Liver (tissue), 9 donors: ENCODE measurements around the gene FOXI1. TPM values are rescaled to one million over a fixed set of nuclear protein-coding genes. Genes with fewer than 3 reads are reported as not detected.
A peak's percentile ranks its signal among the peaks of the same experiment; 100 is the strongest.

Experiments used
- DNase-seq: peaks from one replicate; pipeline ENCODE4 v3.0.0-alpha.2; 2017; ENCODE audit warnings: low spot score
- H3K27ac ChIP-seq, 2 donors: one replicate each; pipeline ENCODE4 v1.7.0; 2013; ENCODE audit warnings: inconsistent platforms in 2 of 2, low read length in 2 of 2, control low read depth in 1 of 2, low read depth in 1 of 2, mild to moderate bottlenecking in 1 of 2
- H3K27me3 ChIP-seq, 4 donors: one replicate each; pipeline versions ENCODE4 v1.6.1 to v1.7.0; 2013; ENCODE audit warnings: low read length in 3 of 4, inconsistent platforms in 1 of 4, mild to moderate bottlenecking in 1 of 4, moderate library complexity in 1 of 4; ENCODE audit not compliant: control insufficient read depth in 4 of 4, insufficient read depth in 4 of 4
- H3K36me3 ChIP-seq, 4 donors: one replicate each; pipeline versions ENCODE4 v1.6.1 to v1.7.0; 2013; ENCODE audit warnings: low read length in 3 of 4, mild to moderate bottlenecking in 3 of 4, low read depth in 1 of 4, moderate library complexity in 1 of 4; ENCODE audit not compliant: control insufficient read depth in 4 of 4, insufficient read depth in 3 of 4
- H3K4me1 ChIP-seq, 4 donors: one replicate each; pipeline versions ENCODE4 v1.6.1 to v1.7.0; 2013; ENCODE audit warnings: low read length in 3 of 4, mild to moderate bottlenecking in 3 of 4, moderate library complexity in 1 of 4; ENCODE audit not compliant: control insufficient read depth in 4 of 4, insufficient read depth in 4 of 4
- H3K4me3 ChIP-seq, 3 donors: one replicate each; pipeline versions ENCODE4 v1.6.1 to v1.7.0; 2013; ENCODE audit warnings: low read length in 3 of 3, control low read depth in 1 of 3, low read depth in 1 of 3, mild to moderate bottlenecking in 1 of 3
- H3K9ac ChIP-seq, 2 donors: one replicate each; pipeline ENCODE4 v1.7.0; 2013; ENCODE audit warnings: low read length in 2 of 2, mild to moderate bottlenecking in 2 of 2, moderate library complexity in 2 of 2, control low read depth in 1 of 2, low read depth in 1 of 2
- H3K9me3 ChIP-seq, 4 donors: one replicate each; pipeline versions ENCODE4 v1.6.1 to v1.7.0; 2013; ENCODE audit warnings: low read length in 3 of 4; ENCODE audit not compliant: control insufficient read depth in 4 of 4
- FOXA1 ChIP-seq: IDR thresholded peaks from 2 replicates; pipeline ENCODE4 v1.6.1; 2016; ENCODE audit warnings: antibody characterized with exemption
- GABPA ChIP-seq, 2 donors: IDR thresholded peaks in 1 of 2; conservative IDR thresholded peaks in 1 of 2; 2 replicates each; pipeline ENCODE4 v1.6.1; 2016; ENCODE audit warnings: antibody characterized with exemption in 2 of 2, mild to moderate bottlenecking in 1 of 2, moderate library complexity in 1 of 2
- HNF4G ChIP-seq: IDR thresholded peaks from 2 replicates; pipeline ENCODE4 v1.6.1; 2016; ENCODE audit warnings: antibody characterized with exemption
- JUND ChIP-seq, 2 donors: IDR thresholded peaks; 2 replicates each; pipeline ENCODE4 v1.6.1; 2016; ENCODE audit warnings: antibody characterized with exemption in 2 of 2
- NR2F2 ChIP-seq: IDR thresholded peaks from 2 replicates; pipeline ENCODE4 v1.6.1; 2016; ENCODE audit warnings: antibody characterized with exemption
- RAD21 ChIP-seq, 2 donors: IDR thresholded peaks; 2 replicates each; pipeline ENCODE4 v1.6.1; 2016; ENCODE audit warnings: antibody characterized with exemption in 2 of 2, mild to moderate bottlenecking in 2 of 2
- SP1 ChIP-seq: IDR thresholded peaks from 2 replicates; pipeline ENCODE4 v1.6.1; 2018; ENCODE audit warnings: antibody characterized with exemption, mild to moderate bottlenecking
- YY1 ChIP-seq: IDR thresholded peaks from 2 replicates; pipeline ENCODE4 v1.6.1; 2016; ENCODE audit warnings: antibody characterized with exemption, mild to moderate bottlenecking
- WGBS: extraction: QIAGEN DNeasy Blood & Tissue Kit; methylation state at CpG from one replicate; pipeline ENCODE4 v1.1.7; 2013; 5-methylcytosine and 5-hydroxymethylcytosine counted together
- polyA plus RNA-seq, 2 donors: library from polyadenylated mRNA; stranded (reverse) in 1 of 2; unstranded in 1 of 2; fragments of 200-250 nt in 1 of 2; fragments of >200 nt in 1 of 2; fragmentation: Nextera tagmentation in 1 of 2; extraction: Ambion mirVana in 1 of 2; gene quantifications; one replicate each; pipeline versions ENCODE4 v1.2.1 to v1.2.3, GENCODE V29; 2013 to 2015
- total RNA-seq, 2 donors: library from RNA; depleted of rRNA; stranded (reverse); fragments of >200 nt; gene quantifications; one replicate each; pipeline ENCODE4 v1.2.3, GENCODE V29; 2014
- TF ChIP-seq, protein P1 (sequence below): IDR thresholded peaks from 2 replicates; pipeline ENCODE4 v1.6.1; 2016; ENCODE audit warnings: antibody characterized with exemption
- TF ChIP-seq, protein P2 (sequence below): fragments of 150-350 bp; IDR thresholded peaks from 2 replicates; pipeline ENCODE4 v1.5.1; 2017; ENCODE audit warnings: improper control_type of control experiment, low read depth, low read length; ENCODE audit not compliant: missing input control
- TF ChIP-seq, protein P3 (sequence below): IDR thresholded peaks from 2 replicates; pipeline ENCODE4 v1.6.1; 2016; ENCODE audit warnings: antibody characterized with exemption
- TF ChIP-seq, protein P4 (sequence below): IDR thresholded peaks from 2 replicates; pipeline ENCODE4 v1.6.1; 2016; ENCODE audit warnings: antibody characterized with exemption
- donor health status: healthy.
- donor health status: healthy.
- donor health status: healthy.
- donor health status: healthy.
- donor health status: healthy.

Gene FOXI1
- total and polyA plus RNA-seq, 4 donors, result not detected

GRCh38 chr5:170109059-170110031 is 3.6 kb downstream of the FOXI1 start:
- peak; percentile 16 for DNase-seq
- Histone ChIP-seq H3K36me3 (no peaks in the 10 kb centered on the region), H3K9me3 (no peaks in the 10 kb centered on the region), H3K27ac (no peak overlapping the region), H3K4me3 (no peak overlapping the region), H3K4me1 (no peaks in the 10 kb centered on the region), H3K27me3 (no peaks in the 10 kb centered on the region), H3K9ac (no peak overlapping the region)
- TF ChIP-seq HNF4G, result no peak
- TF ChIP-seq, protein P1, sequence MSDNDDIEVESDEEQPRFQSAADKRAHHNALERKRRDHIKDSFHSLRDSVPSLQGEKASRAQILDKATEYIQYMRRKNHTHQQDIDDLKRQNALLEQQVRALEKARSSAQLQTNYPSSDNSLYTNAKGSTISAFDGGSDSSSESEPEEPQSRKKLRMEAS, result no peak
- no peak for TF ChIP-seq YY1
- no peak for TF ChIP-seq FOXA1
- TF ChIP-seq GABPA (IDR thresholded peaks at IDR 0.05 in 1 of 2, conservative IDR thresholded peaks at IDR 0.05 in 1 of 2), result no peak
- TF ChIP-seq, protein P2, sequence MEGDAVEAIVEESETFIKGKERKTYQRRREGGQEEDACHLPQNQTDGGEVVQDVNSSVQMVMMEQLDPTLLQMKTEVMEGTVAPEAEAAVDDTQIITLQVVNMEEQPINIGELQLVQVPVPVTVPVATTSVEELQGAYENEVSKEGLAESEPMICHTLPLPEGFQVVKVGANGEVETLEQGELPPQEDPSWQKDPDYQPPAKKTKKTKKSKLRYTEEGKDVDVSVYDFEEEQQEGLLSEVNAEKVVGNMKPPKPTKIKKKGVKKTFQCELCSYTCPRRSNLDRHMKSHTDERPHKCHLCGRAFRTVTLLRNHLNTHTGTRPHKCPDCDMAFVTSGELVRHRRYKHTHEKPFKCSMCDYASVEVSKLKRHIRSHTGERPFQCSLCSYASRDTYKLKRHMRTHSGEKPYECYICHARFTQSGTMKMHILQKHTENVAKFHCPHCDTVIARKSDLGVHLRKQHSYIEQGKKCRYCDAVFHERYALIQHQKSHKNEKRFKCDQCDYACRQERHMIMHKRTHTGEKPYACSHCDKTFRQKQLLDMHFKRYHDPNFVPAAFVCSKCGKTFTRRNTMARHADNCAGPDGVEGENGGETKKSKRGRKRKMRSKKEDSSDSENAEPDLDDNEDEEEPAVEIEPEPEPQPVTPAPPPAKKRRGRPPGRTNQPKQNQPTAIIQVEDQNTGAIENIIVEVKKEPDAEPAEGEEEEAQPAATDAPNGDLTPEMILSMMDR, result no peak
- TF ChIP-seq NR2F2, result no peak
- TF ChIP-seq, protein P3, sequence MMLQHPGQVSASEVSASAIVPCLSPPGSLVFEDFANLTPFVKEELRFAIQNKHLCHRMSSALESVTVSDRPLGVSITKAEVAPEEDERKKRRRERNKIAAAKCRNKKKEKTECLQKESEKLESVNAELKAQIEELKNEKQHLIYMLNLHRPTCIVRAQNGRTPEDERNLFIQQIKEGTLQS, result no peak
- TF ChIP-seq SP1, result no peak
- no peak for TF ChIP-seq JUND (IDR thresholded peaks at IDR 0.05)
- TF ChIP-seq, protein P4, sequence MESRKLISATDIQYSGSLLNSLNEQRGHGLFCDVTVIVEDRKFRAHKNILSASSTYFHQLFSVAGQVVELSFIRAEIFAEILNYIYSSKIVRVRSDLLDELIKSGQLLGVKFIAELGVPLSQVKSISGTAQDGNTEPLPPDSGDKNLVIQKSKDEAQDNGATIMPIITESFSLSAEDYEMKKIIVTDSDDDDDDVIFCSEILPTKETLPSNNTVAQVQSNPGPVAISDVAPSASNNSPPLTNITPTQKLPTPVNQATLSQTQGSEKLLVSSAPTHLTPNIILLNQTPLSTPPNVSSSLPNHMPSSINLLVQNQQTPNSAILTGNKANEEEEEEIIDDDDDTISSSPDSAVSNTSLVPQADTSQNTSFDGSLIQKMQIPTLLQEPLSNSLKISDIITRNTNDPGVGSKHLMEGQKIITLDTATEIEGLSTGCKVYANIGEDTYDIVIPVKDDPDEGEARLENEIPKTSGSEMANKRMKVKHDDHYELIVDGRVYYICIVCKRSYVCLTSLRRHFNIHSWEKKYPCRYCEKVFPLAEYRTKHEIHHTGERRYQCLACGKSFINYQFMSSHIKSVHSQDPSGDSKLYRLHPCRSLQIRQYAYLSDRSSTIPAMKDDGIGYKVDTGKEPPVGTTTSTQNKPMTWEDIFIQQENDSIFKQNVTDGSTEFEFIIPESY, result no peak
- WGBS, result 79% methylated on average over 7 of the region's 7 CpGs

- Histone ChIP-seq H3K36me3 (no peaks in the 10 kb centered on the region), H3K9me3 (no peaks in the 10 kb centered on the region), H3K9ac (no peak overlapping the region), H3K27ac (no peak overlapping the region), H3K4me3 (no peak overlapping the region), H3K27me3 (no peaks in the 10 kb centered on the region), H3K4me1 (no peaks in the 10 kb centered on the region)
- peak; percentile 3 for DNase-seq
- 71% methylated on average over 3 of the region's 3 CpGs for WGBS
- TF ChIP-seq, protein P3, result no peak
- TF ChIP-seq, protein P1, result no peak
- TF ChIP-seq RAD21 (IDR thresholded peaks at IDR 0.05), result no peak
Measured at GRCh38 chr5:170110403-170111087, 4.8 kb downstream of the FOXI1 start.
